OCI-LY1 (cell line): ENCODE measurements around the gene CHRM2.

Experiments
- H2AFZ ChIP-seq: fragments of 200-600 bp; sonication (generic), shearing (Covaris generic); 2 replicates; pipeline ENCODE4 v1.6.0; 2014; ENCODE audit warnings: antibody characterized with exemption, mild to moderate bottlenecking, low read length
- H3F3A ChIP-seq: fragments of 200-600 bp; sonication (generic), shearing (Covaris generic); 2 replicates; pipeline ENCODE4 v1.6.0; 2014; ENCODE audit warnings: mild to moderate bottlenecking, antibody characterized with exemption, low read length, moderate library complexity; ENCODE audit not compliant: insufficient read depth
- H3K27ac ChIP-seq: fragments of 200-600 bp; sonication (generic); 2 replicates; pipeline ENCODE4 v1.5.1; 2014; ENCODE audit warnings: low read length, mixed run types, mild to moderate bottlenecking, low read depth; ENCODE audit not compliant: poor library complexity, severe bottlenecking
- H3K27me3 ChIP-seq: fragments of 200-600 bp; sonication (generic); 2 replicates; pipeline ENCODE4 v1.6.0; 2014; ENCODE audit warnings: antibody characterized with exemption, mild to moderate bottlenecking, low read length, moderate library complexity; ENCODE audit not compliant: insufficient read depth
- H3K36me3 ChIP-seq: fragments of 200-600 bp; sonication (generic); 2 replicates; pipeline ENCODE4 v1.6.1; 2014; ENCODE audit warnings: mild to moderate bottlenecking, antibody characterized with exemption, low read length, moderate library complexity, mixed read lengths; ENCODE audit not compliant: insufficient read depth
- H3K4me1 ChIP-seq: fragments of 200-600 bp; sonication (generic); 2 replicates; pipeline ENCODE4 v1.5.1; 2014; ENCODE audit warnings: mild to moderate bottlenecking, low read length, moderate library complexity; ENCODE audit not compliant: insufficient read depth, severe bottlenecking
- H3K4me2 ChIP-seq: fragments of 200-600 bp; sonication (generic), shearing (Covaris generic); 2 replicates; pipeline ENCODE4 v1.6.1; 2014; ENCODE audit warnings: low read length
- H3K4me3 ChIP-seq: fragments of 200-600 bp; sonication (generic); 2 replicates; pipeline ENCODE4 v1.5.1; 2014; ENCODE audit warnings: low read length, low read depth, mild to moderate bottlenecking, mixed read lengths; ENCODE audit not compliant: poor library complexity, severe bottlenecking
- H3K79me2 ChIP-seq: fragments of 200-600 bp; shearing (Covaris generic); 2 replicates; pipeline ENCODE4 v1.6.1; 2016; ENCODE audit warnings: mixed run types, low read length, mixed read lengths; ENCODE audit not compliant: insufficient read depth
- H3K9ac ChIP-seq: fragments of 200-600 bp; sonication (generic), shearing (Covaris generic); 2 replicates; pipeline ENCODE4 v1.6.1; 2014; ENCODE audit warnings: mild to moderate bottlenecking, low read length, mixed read lengths
- H3K9me2 ChIP-seq: fragments of 200-600 bp; sonication (generic), shearing (Covaris generic); 2 replicates; pipeline ENCODE4 v1.6.1; 2014; ENCODE audit warnings: low read depth, mild to moderate bottlenecking, low read length, mixed read lengths
- H3K9me3 ChIP-seq: fragments of 200-600 bp; shearing (Covaris generic); 2 replicates; pipeline ENCODE4 v1.6.1; 2014; ENCODE audit warnings: low read length, mixed read lengths
- H4K20me1 ChIP-seq: fragments of 200-600 bp; sonication (generic), shearing (Covaris generic); 2 replicates; pipeline ENCODE4 v1.6.0; 2016; ENCODE audit warnings: mild to moderate bottlenecking, low read length; ENCODE audit not compliant: insufficient read depth
- CTCF ChIP-seq: fragments of 200-600 bp; sonication (generic), shearing (Covaris generic); IDR thresholded peaks from 2 replicates; pipeline ENCODE4 v1.5.1; 2017; ENCODE audit warnings: mild to moderate bottlenecking, antibody characterized with exemption, low read length, moderate library complexity, mixed read lengths
- EZH2 ChIP-seq: fragments of 200-600 bp; sonication (generic), shearing (Covaris generic); IDR thresholded peaks from 2 replicates; pipeline ENCODE4 v1.8.0; 2017; ENCODE audit warnings: borderline replicate concordance, mixed run types, mild to moderate bottlenecking, antibody characterized with exemption, low read length, moderate library complexity, mixed read lengths

Gene CHRM2

GRCh38 chr7:137007001-137007694 lies 138.7 kb downstream of the CHRM2 start:
- H4K20me1 ChIP-seq, result no peaks in the 10 kb centered on the region
- H3K9me2 ChIP-seq, result no peaks in the 10 kb centered on the region
- no peaks in the 10 kb centered on the region for H3K36me3 ChIP-seq
- H3F3A ChIP-seq, result no peaks in the 10 kb centered on the region; the same call in 1 of the 2 replicates
- no peaks in the 10 kb centered on the region for H3K9me3 ChIP-seq
- no peak overlapping the region for H2AFZ ChIP-seq
- H3K4me1 ChIP-seq, result no peaks in the 10 kb centered on the region
- H3K27me3 ChIP-seq, result 0 out of 2 replicates have a peak, but pooled peaks cover 3% of the 10 kb centered on the region
- no peaks in the 10 kb centered on the region for H3K79me2 ChIP-seq
- no peak overlapping the region for H3K27ac ChIP-seq
- TF ChIP-seq CTCF (no peak), EZH2 (no peak)
- no peak overlapping the region for H3K9ac ChIP-seq
- H3K4me2 ChIP-seq, result no peak overlapping the region
- no peak overlapping the region for H3K4me3 ChIP-seq

GRCh38 chr7:137009404-137009803 lies 141.0 kb downstream of the CHRM2 start:
- no peak overlapping the region for H3K4me2 ChIP-seq
- H3K9me2 ChIP-seq, result no peaks in the 10 kb centered on the region
- H3K36me3 ChIP-seq, result no peaks in the 10 kb centered on the region
- H3K27me3 ChIP-seq, result 0 out of 2 replicates have a peak, but pooled peaks cover 3% of the 10 kb centered on the region
- no peaks in the 10 kb centered on the region for H3K4me1 ChIP-seq
- H3K27ac ChIP-seq, result no peak overlapping the region
- no peaks in the 10 kb centered on the region for H4K20me1 ChIP-seq
- no peak overlapping the region for H2AFZ ChIP-seq
- H3K9ac ChIP-seq, result no peak overlapping the region
- H3K9me3 ChIP-seq, result no peaks in the 10 kb centered on the region
- H3K79me2 ChIP-seq, result no peaks in the 10 kb centered on the region
- H3F3A ChIP-seq, result no peaks in the 10 kb centered on the region; the same call in 1 of the 2 replicates
- H3K4me3 ChIP-seq, result no peak overlapping the region
- no peak for TF ChIP-seq CTCF

GRCh38 chr7:137015015-137015414 lies 146.6 kb downstream of the CHRM2 start:
- no peak overlapping the region for H3K4me3 ChIP-seq
- no peak overlapping the region for H3K9ac ChIP-seq

More at GRCh38 chr7:137015015-137015414, 146.6 kb downstream of the CHRM2 start:
- Histone ChIP-seq H3K27me3 (no peaks in the 10 kb centered on the region), H3K9me3 (no peaks in the 10 kb centered on the region), H3K4me1 (no peaks in the 10 kb centered on the region), H3K9me2 (no peaks in the 10 kb centered on the region), H3K4me2 (no peak overlapping the region), H4K20me1 (no peaks in the 10 kb centered on the region), H2AFZ (no peak overlapping the region), H3K27ac (no peak overlapping the region), H3K36me3 (no peaks in the 10 kb centered on the region), H3K79me2 (no peaks in the 10 kb centered on the region), H3F3A (no peaks in the 10 kb centered on the region)
- no peak for TF ChIP-seq CTCF
- TF ChIP-seq EZH2, result no peak
